Measurements from ENCODE around the gene SCFD2.

DNA sequence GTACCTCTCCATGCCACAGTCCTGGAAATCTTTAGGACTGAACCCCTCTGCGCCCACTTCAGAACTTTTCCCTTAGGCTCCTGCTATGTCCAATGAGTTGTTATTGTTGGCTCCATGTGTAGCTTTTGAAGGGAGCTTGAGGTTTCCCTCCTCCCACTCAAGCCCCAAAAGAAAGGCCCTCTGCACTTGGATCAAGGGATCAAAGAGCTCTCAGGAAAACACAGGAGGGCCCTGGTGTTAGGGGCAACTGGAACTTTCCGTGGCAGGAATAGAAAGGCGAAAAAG is 368.8 kb downstream of the SCFD2 start:
- TF ChIP-seq TAF1 (conservative IDR thresholded peaks at IDR 0.05) (no peak), RAD21 (IDR thresholded peaks at IDR 0.05) (no peak), FOXA1 (IDR thresholded peaks at IDR 0.05) (no peak), RXRA (IDR thresholded peaks at IDR 0.05) (no peak), FOXA2 (IDR thresholded peaks at IDR 0.05) (no peak), EGR1 (IDR thresholded peaks at IDR 0.05; ENCODE audit: low read depth in 2 of 2) (no peak)
- TF ChIP-seq, protein P1, sequence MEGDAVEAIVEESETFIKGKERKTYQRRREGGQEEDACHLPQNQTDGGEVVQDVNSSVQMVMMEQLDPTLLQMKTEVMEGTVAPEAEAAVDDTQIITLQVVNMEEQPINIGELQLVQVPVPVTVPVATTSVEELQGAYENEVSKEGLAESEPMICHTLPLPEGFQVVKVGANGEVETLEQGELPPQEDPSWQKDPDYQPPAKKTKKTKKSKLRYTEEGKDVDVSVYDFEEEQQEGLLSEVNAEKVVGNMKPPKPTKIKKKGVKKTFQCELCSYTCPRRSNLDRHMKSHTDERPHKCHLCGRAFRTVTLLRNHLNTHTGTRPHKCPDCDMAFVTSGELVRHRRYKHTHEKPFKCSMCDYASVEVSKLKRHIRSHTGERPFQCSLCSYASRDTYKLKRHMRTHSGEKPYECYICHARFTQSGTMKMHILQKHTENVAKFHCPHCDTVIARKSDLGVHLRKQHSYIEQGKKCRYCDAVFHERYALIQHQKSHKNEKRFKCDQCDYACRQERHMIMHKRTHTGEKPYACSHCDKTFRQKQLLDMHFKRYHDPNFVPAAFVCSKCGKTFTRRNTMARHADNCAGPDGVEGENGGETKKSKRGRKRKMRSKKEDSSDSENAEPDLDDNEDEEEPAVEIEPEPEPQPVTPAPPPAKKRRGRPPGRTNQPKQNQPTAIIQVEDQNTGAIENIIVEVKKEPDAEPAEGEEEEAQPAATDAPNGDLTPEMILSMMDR (IDR thresholded peaks at IDR 0.05; ENCODE audit: low read depth, low read length, missing input control), result no peak
- TF ChIP-seq, protein P2, sequence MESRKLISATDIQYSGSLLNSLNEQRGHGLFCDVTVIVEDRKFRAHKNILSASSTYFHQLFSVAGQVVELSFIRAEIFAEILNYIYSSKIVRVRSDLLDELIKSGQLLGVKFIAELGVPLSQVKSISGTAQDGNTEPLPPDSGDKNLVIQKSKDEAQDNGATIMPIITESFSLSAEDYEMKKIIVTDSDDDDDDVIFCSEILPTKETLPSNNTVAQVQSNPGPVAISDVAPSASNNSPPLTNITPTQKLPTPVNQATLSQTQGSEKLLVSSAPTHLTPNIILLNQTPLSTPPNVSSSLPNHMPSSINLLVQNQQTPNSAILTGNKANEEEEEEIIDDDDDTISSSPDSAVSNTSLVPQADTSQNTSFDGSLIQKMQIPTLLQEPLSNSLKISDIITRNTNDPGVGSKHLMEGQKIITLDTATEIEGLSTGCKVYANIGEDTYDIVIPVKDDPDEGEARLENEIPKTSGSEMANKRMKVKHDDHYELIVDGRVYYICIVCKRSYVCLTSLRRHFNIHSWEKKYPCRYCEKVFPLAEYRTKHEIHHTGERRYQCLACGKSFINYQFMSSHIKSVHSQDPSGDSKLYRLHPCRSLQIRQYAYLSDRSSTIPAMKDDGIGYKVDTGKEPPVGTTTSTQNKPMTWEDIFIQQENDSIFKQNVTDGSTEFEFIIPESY (IDR thresholded peaks at IDR 0.05), result no peak
- TF ChIP-seq, protein P3, sequence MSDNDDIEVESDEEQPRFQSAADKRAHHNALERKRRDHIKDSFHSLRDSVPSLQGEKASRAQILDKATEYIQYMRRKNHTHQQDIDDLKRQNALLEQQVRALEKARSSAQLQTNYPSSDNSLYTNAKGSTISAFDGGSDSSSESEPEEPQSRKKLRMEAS (IDR thresholded peaks at IDR 0.05), result no peak
- TF ChIP-seq, protein P4, sequence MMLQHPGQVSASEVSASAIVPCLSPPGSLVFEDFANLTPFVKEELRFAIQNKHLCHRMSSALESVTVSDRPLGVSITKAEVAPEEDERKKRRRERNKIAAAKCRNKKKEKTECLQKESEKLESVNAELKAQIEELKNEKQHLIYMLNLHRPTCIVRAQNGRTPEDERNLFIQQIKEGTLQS (IDR thresholded peaks at IDR 0.05), result no peak
- TF ChIP-seq, protein P5, sequence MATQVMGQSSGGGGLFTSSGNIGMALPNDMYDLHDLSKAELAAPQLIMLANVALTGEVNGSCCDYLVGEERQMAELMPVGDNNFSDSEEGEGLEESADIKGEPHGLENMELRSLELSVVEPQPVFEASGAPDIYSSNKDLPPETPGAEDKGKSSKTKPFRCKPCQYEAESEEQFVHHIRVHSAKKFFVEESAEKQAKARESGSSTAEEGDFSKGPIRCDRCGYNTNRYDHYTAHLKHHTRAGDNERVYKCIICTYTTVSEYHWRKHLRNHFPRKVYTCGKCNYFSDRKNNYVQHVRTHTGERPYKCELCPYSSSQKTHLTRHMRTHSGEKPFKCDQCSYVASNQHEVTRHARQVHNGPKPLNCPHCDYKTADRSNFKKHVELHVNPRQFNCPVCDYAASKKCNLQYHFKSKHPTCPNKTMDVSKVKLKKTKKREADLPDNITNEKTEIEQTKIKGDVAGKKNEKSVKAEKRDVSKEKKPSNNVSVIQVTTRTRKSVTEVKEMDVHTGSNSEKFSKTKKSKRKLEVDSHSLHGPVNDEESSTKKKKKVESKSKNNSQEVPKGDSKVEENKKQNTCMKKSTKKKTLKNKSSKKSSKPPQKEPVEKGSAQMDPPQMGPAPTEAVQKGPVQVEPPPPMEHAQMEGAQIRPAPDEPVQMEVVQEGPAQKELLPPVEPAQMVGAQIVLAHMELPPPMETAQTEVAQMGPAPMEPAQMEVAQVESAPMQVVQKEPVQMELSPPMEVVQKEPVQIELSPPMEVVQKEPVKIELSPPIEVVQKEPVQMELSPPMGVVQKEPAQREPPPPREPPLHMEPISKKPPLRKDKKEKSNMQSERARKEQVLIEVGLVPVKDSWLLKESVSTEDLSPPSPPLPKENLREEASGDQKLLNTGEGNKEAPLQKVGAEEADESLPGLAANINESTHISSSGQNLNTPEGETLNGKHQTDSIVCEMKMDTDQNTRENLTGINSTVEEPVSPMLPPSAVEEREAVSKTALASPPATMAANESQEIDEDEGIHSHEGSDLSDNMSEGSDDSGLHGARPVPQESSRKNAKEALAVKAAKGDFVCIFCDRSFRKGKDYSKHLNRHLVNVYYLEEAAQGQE (IDR thresholded peaks at IDR 0.05), result no peak
